Camera-type eye (tissue), 1 donor: Measurements from ENCODE around the gene RPUSD1. TPM values are rescaled to one million over a fixed set of nuclear protein-coding genes. Genes with fewer than 3 reads are reported as not detected.

ENCODE experiments used
- total RNA-seq: library from RNA; depleted of rRNA; stranded (reverse); fragments of >200 nt; gene quantifications from one replicate; pipeline ENCODE4 v1.2.3, GENCODE V29; 2014

RPUSD1 gene
- 19.1 TPM for total RNA-seq

DNA sequence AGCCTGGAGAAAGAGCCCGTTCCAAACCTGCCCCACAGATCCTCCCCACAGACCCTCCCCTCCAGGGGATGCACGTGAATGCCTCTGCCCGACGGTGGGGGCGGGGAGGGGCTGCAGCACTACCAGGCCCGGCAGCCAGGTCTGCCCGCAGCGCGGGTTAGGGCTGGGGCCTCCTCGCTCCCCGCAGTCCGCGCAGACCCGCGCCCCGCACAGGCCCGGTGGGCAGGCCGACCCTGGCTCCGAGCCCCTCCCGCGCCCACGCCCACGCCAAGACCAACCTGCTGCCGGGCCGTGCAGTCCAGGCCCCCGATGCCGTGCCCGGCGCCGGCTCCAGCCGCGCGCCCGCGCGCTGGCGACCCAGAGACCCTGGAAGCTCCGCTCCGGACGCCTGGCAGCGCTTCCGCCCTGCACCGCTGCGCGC, at the start of gene RPUSD1:
Gene RPUSD1 (minus strand): TSS at position 404 of the 421 bp plus-strand sequence. CDS start 644 bp downstream, outside the sequence.

DNA sequence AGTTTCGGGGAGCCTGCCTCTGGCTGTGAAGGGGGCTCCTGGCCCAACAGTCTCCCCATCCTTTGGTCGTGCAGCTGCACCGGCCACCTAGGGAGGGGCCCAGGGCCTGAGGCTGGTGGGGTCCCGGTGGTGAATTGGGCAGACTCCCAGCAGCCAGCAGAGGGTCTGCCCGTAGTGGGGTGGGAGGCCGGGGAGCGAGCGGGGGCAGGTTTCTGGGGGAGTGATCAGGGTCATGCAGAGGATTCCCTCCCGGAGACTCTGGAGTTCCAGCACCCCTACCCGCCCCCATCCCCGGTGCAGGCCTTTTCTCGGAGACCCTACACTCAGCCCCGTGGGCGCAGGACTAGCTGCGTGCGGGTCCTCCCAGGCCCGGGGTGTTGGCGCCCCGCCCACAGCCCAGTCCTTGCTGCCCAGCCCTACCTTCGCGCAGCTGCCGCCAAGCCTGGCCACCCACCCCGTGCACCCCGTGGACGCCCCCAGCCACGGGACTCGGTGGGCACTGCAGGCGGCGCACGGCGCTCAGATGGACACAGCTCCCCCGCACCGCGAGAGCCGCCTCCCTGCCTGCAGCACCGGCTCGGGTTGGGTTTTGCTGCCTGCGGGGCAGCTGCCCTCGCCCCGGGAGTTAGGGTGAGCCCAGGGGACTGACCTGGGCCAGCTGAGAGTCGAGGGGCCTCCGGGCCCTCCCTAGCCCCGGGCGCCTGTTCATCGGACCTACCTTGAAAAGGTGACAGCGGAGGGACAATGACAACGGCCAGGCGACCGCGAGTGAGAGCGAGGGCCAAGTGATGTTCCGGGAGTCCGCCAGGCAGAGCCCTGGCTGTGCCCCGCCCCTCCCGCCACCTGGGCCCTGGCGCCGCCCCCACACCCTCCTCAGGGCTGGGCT, 12.0 kb upstream of the RPUSD1 start, which contains the start of gene GNG13:
Gene GNG13 (minus strand): TSS at position 787 of the 886 bp plus-strand sequence. CDS start 1,657 bp downstream, outside the sequence.

DNA sequence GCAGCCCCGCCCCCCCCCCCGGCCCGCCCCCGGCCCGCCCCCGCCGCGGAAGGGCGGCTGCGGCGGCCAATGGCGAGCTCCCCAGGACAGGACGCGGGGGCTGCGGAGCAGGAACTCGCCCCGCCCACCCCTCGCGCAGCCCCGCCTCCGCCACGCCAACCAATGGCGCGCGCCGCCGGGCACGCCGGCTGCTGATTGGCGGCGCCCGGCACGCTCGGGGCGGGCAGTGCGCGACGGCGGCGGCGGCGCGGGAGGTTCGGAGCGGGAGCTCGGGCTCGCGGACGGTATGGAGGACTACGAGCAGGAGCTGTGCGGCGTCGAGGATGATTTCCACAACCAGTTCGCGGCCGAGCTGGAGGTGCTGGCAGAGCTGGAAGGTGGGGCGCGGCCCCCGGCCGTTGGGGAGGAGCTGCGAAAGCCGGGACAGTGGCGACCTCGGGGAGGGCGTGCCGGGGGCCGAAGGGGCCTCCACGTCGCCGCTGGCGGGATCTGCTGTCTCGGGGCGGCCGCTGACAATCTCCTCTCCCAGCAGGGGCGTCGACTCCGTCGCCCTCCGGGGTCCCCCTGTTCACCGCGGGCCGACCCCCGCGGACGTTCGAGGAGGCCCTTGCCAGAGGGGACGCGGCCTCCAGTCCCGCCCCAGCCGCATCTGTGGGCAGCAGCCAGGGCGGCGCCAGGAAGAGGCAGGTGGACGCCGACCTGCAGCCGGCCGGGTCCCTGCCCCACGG, 382 bp upstream of the RPUSD1 start, which contains the start of gene CHTF18:
Gene CHTF18 (plus strand): TSS at position 222 of the 728 bp plus-strand sequence. CDS start 65 bp downstream, at position 287.

DNA sequence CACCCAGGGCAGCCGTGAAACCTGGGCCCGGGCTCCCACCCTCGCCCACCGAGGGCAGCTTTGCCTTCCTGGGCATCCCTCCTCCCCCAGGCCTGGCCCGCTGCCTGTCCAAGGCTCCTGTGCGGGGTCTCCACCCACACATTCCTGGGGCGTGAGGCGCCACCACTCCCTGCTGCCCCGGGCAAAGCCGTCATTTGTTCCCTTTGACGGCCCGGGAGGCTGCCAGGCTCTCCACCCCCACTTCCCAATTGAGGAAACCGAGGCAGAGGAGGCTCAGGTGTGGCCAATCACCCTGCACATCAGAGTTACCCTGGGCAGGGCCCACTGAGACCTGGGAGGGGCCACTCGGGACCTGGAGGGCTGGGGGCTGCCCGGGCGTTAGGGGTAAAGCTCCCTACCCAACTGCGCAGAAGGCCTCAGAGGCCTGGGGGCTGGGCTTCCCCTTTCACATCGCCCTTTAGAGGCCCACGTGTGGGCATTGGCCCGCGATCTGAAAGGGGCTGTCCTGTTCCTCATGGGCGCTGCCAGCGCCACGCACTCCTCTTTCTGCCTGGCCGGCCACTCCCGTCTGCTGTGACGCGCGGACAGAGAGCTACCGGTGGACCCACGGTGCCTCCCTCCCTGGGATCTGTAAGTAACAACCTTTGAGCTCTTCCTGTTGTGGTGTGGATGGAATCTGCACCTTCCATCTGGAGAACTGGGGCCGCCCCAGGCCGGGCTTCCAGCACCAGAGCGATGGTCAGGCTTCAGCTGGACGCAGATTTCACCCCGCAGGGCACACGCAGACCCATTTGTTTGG, 27.4 kb downstream of the RPUSD1 start, which contains the start of gene MSLN:
Gene MSLN (plus strand): TSS at position 190 of the 799 bp plus-strand sequence. CDS start 1,947 bp downstream, outside the sequence.

GRCh38 chr16:740764-741505, 47.2 kb downstream of the RPUSD1 start, which contains the start of gene CIAO3:
Gene CIAO3 (minus strand): TSS chr16:740997. CDS start chr16:740985, 12 bp downstream.

Other genes with a start within 250 kb of the RPUSD1 start
- gene PRR35, start 228.0 kb downstream of the RPUSD1 start, total RNA-seq, result 2.0 TPM
- gene NHLRC4, start 221.4 kb downstream of the RPUSD1 start, total RNA-seq, result 0.66 TPM
- gene PIGQ, start 218.4 kb downstream of the RPUSD1 start, total RNA-seq, result 36.3 TPM
- gene RAB40C, start 198.3 kb downstream of the RPUSD1 start, total RNA-seq, result 18.9 TPM
- gene WFIKKN1, start 157.4 kb downstream of the RPUSD1 start, total RNA-seq, result 0.71 TPM
- gene METTL26, start 152.1 kb downstream of the RPUSD1 start, total RNA-seq, result 54.3 TPM
- gene MCRIP2, start 146.6 kb downstream of the RPUSD1 start, total RNA-seq, result 8.7 TPM
- gene WDR90, start 139.0 kb downstream of the RPUSD1 start, total RNA-seq, result 33.2 TPM
- 56.3 TPM for gene RHOT2, start 120.2 kb downstream of the RPUSD1 start, total RNA-seq
- 4.3 TPM for gene RHBDL1, start 112.7 kb downstream of the RPUSD1 start, total RNA-seq
- gene STUB1, start 108.0 kb downstream of the RPUSD1 start, total RNA-seq, result 55.4 TPM
- gene JMJD8, start 104.0 kb downstream of the RPUSD1 start, total RNA-seq, result 43.3 TPM
- gene WDR24, start 98.0 kb downstream of the RPUSD1 start, total RNA-seq, result 8.1 TPM
- gene FBXL16, start 82.6 kb downstream of the RPUSD1 start, total RNA-seq, result 5.8 TPM
- gene METRN, start 73.3 kb downstream of the RPUSD1 start, total RNA-seq, result 41.1 TPM
- 25.7 TPM for gene ANTKMT, start 67.2 kb downstream of the RPUSD1 start, total RNA-seq
- 1.0 TPM for gene CCDC78, start 61.9 kb downstream of the RPUSD1 start, total RNA-seq
- gene HAGHL, start 61.3 kb downstream of the RPUSD1 start, total RNA-seq, result 4.0 TPM
- gene CIAO3, start 47.4 kb downstream of the RPUSD1 start, total RNA-seq, result 42.7 TPM
- 19.4 TPM for gene MSLN, start 27.6 kb downstream of the RPUSD1 start, total RNA-seq
- 49.8 TPM for gene CHTF18, start 239 bp upstream of the RPUSD1 start, total RNA-seq
- 3.8 TPM for gene GNG13, start 12.4 kb upstream of the RPUSD1 start, total RNA-seq
- 50.5 TPM for gene LMF1, start 182.6 kb upstream of the RPUSD1 start, total RNA-seq
- gene SOX8, start 193.4 kb upstream of the RPUSD1 start, total RNA-seq, result 58.4 TPM